GM21515 (cell line): ENCODE results near the gene EPB41L5.

Source experiments
- ATAC-seq: cut with Tn5 transposase; IDR thresholded peaks from one replicate; pipeline ENCODE4 v1.9.1; 2021; ENCODE audit not compliant: unreplicated experiment

The EPB41L5 gene

DNA sequence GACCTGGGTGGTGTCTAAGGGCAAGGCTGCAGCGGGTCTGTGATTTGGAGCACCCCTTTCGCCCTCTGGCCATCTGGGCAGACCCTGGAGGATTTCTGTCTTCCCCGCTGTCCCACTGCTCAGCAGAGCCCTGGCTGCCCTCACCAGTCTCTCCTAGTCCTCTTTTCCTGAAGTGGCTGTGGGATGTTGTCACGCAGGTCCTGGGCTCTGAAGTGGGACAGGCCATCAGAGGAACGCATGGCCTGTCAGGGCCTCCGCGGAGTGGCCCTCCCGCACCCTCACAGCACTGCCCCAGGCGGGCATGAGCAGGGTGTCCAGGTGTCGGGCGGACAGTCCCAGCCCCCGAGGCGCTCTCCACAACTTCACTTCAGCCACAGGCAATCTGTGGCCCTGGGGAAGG is 211.4 kb downstream of the EPB41L5 start:
- no peak for ATAC-seq

DNA sequence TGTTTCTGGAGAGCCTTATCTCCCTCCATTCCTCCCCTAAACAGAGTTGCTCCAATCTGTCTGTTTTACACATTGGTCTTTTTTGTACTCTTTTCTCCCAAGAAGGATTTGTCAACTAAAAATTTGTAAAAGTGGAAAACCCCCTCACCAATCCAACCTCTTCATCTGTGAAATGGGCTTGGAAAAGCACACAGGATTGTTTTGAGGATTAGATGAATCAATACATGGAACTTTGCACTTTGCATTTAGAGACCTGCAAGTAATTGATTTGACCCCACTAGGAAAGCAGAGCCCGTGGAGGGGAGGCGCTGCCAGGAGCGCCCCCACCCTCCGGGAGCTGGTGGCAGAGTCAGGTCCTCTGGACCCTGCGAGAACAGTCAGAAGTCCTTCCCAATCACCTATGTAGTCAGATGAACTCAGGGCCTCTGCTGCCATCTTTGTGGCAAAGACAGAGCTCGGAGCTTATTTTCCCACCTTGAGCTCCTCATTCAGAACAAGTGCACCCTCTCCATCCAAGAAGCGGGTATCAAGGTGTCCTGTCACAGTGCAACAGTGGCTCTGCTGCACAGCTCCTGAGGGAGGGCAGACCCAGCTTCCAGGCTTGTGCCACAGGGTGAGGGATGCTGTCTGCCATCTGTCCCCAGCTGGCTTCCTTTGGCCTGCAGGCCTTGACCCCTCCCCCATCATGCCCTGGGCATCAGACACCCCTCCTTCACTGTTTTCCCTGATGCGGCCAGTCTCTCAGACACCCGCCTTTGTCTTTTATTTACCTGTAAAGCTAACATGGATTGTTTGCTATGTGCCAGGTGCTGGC is 212.1 kb downstream of the EPB41L5 start:
- no peak for ATAC-seq

DNA sequence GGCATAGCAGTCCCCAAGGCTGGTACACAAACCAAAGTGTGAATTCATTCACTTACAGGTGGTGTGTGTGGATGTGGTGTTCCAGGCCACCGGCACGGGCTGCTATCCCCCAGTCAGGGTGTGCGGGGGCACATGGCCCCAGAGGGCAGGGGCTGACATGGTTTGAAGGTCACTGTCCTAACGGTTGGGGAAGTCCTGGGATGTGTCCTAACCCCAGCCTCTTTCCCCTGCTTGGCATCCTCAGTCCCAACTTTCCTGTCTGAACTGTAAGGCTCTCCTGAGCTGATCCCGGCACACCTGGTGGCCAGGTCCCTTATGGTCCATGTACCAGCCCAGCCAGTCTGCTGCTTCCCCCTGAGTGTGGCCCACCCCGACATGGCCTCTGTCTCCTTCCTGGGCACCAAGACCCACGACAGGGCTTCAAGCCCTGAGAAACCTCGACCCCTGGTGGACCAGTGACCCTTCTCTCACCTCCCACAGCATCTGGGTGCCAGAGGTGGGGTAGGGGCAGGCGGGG is 212.7 kb downstream of the EPB41L5 start:
- ATAC-seq, result no peak

GRCh38 chr2:120226316-120226715 is 213.4 kb downstream of the EPB41L5 start:
- ATAC-seq, result no peak

- no peak for ATAC-seq
Observed at GRCh38 chr2:120227111-120227991, 214.5 kb downstream of the EPB41L5 start.

- no peak for ATAC-seq
Observed at GRCh38 chr2:120228503-120228902, 215.6 kb downstream of the EPB41L5 start.
